PC-3 (cell line): ENCODE data around the gene SLC6A11.

Experiments used
- EZH2 ChIP-seq: fragments of 300-600 bp; sonication (generic); IDR thresholded peaks from one replicate; pipeline ENCODE4 v1.6.1; 2017; ENCODE audit warnings: antibody characterized with exemption, mild to moderate bottlenecking, low read length; ENCODE audit not compliant: unreplicated experiment
- EZH2phosphoT487 ChIP-seq: fragments of 300-600 bp; sonication (generic); IDR thresholded peaks from 2 replicates; pipeline ENCODE4 v1.6.1; 2018; ENCODE audit warnings: mild to moderate bottlenecking, antibody characterized with exemption, low read length, borderline replicate concordance
- TF ChIP-seq, protein P1 (sequence below): fragments of 300-600 bp; sonication (generic); conservative IDR thresholded peaks from 2 replicates; pipeline ENCODE4 v1.5.1; 2017; ENCODE audit warnings: antibody characterized with exemption, low read depth, mild to moderate bottlenecking, low read length

DNA sequence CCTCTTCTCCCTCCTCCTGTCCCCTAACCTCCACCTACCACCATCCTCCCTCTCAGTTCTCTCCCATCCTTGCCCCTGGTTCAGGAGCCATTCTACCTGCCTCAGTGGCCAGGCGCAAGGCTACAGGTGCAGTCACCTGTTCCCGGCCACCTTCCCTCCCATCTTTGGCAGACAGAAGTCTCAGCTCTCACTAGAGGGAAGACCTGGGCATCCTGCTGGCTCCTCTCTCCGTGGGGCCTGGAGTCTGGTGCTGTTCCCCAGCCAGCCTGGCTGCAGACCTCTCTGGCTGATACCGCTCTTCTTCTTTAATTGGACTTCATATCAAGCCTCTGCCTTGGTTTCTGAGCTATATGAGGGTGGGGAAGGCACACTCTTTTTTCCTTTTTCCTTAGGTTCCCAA is 123.5 kb downstream of the SLC6A11 start:
- TF ChIP-seq, protein P1, sequence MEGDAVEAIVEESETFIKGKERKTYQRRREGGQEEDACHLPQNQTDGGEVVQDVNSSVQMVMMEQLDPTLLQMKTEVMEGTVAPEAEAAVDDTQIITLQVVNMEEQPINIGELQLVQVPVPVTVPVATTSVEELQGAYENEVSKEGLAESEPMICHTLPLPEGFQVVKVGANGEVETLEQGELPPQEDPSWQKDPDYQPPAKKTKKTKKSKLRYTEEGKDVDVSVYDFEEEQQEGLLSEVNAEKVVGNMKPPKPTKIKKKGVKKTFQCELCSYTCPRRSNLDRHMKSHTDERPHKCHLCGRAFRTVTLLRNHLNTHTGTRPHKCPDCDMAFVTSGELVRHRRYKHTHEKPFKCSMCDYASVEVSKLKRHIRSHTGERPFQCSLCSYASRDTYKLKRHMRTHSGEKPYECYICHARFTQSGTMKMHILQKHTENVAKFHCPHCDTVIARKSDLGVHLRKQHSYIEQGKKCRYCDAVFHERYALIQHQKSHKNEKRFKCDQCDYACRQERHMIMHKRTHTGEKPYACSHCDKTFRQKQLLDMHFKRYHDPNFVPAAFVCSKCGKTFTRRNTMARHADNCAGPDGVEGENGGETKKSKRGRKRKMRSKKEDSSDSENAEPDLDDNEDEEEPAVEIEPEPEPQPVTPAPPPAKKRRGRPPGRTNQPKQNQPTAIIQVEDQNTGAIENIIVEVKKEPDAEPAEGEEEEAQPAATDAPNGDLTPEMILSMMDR: no peak
- no peak for TF ChIP-seq EZH2
- TF ChIP-seq EZH2phosphoT487: no peak
